Bronchial epithelial cell (primary cell): ENCODE data around the gene POFUT1. TPM values are rescaled to one million over a fixed set of nuclear protein-coding genes. Genes with fewer than 3 reads are reported as not detected.

Experiments
- DNase-seq: peaks from one replicate; pipeline ENCODE4 v3.0.0-alpha.2; 2010; ENCODE audit warnings: low read depth
- FAIRE-seq: peaks from 2 replicates; lab custom pipeline; 2011; peaks lifted over from hg19 to GRCh38; lab: Jason Lieb, UNC
- H3K27me3 ChIP-seq: 2 replicates; pipeline ENCODE4 v1.5.1; 2011; ENCODE audit warnings: low read length; ENCODE audit not compliant: control insufficient read depth, insufficient read depth
- H3K36me3 ChIP-seq: 2 replicates; pipeline ENCODE4 v1.5.1; 2011; ENCODE audit warnings: low read length; ENCODE audit not compliant: control insufficient read depth, insufficient read depth
- H3K4me3 ChIP-seq: 2 replicates; pipeline ENCODE4 v1.5.1; 2011; ENCODE audit warnings: mild to moderate bottlenecking, low read depth, low read length, control low read depth
- CTCF ChIP-seq: IDR thresholded peaks from 2 replicates; pipeline ENCODE4 v1.5.1; 2011; ENCODE audit warnings: mild to moderate bottlenecking, moderate library complexity, low read length, control low read depth, inconsistent platforms; ENCODE audit not compliant: insufficient read depth, severe bottlenecking
- total RNA-seq: library from RNA; depleted of rRNA; stranded (reverse); fragments of >200 nt; gene quantifications from 2 replicates; pipeline ENCODE4 v1.2.1, GENCODE V29; 2014

POFUT1 gene
- total RNA-seq, result 25.0 and 27.6 TPM in 2 replicates

- FAIRE-seq, result no peak
Observed at GRCh38 chr20:32207626-32208498, at the start of gene POFUT1, which contains the start of gene PLAGL2. POFUT1 (plus strand) TSS chr20:32207880; CDS start chr20:32207942, 62 bp downstream. PLAGL2 (minus strand) TSS chr20:32207743; CDS start chr20:32202178, 5,565 bp downstream.

GRCh38 chr20:32158351-32158750 is 49.3 kb upstream of the POFUT1 start:
- DNase-seq (no peak), FAIRE-seq (no peak)
- Histone ChIP-seq H3K36me3 (peaks cover 35% of the 10 kb centered on the region), H3K27me3 (no peaks in the 10 kb centered on the region), H3K4me3 (no peak overlapping the region)
- TF ChIP-seq CTCF, result no peak

More at GRCh38 chr20:32207626-32208498, at the start of gene POFUT1, which contains the start of gene PLAGL2:
- DNase-seq, result peak; percentile 59
- Histone ChIP-seq H3K27me3 (no peaks in the 10 kb centered on the region), H3K4me3 (peak within 1 kb of the TSS; percentile 90), H3K36me3 (peaks cover 11% of the 10 kb centered on the region)
- peak; percentile 36 for TF ChIP-seq CTCF

GRCh38 chr20:32158943-32159660 is 48.6 kb upstream of the POFUT1 start:
- Histone ChIP-seq H3K27me3 (no peaks in the 10 kb centered on the region), H3K36me3 (peaks cover 32% of the 10 kb centered on the region), H3K4me3 (no peak overlapping the region)
- TF ChIP-seq CTCF, result no peak
- no peak for FAIRE-seq
- peak; percentile 40 for DNase-seq

- TF ChIP-seq CTCF, result no peak
- H3K4me3 ChIP-seq, result no peak overlapping the region
- no peak for FAIRE-seq
- H3K27me3 ChIP-seq, result no peaks in the 10 kb centered on the region
- no peak for DNase-seq
- H3K36me3 ChIP-seq, result peaks cover 32% of the 10 kb centered on the region
Observed at GRCh38 chr20:32159766-32160221, 47.9 kb upstream of the POFUT1 start.

GRCh38 chr20:32160341-32160740 is 47.3 kb upstream of the POFUT1 start:
- no peak for TF ChIP-seq CTCF
- H3K36me3 ChIP-seq, result peaks cover 32% of the 10 kb centered on the region
- no peak for FAIRE-seq

More at GRCh38 chr20:32160341-32160740, 47.3 kb upstream of the POFUT1 start:
- no peak overlapping the region for H3K4me3 ChIP-seq
- no peaks in the 10 kb centered on the region for H3K27me3 ChIP-seq
- no peak for DNase-seq
